ENCODE measurements around the gene PNMA8A. TPM values are rescaled to one million over a fixed set of nuclear protein-coding genes. Genes with fewer than 3 reads are reported as not detected.

PNMA8A gene
- total and polyA plus RNA-seq, 12 donors = 7.6 to 64.6 (median 44.2) TPM

- no peak for DNase-seq
- Histone ChIP-seq H3K36me3 (replicated peaks in 1 of 2) (no peaks in the 10 kb centered on the region), H3K4me3 (no peak overlapping the region), H3K27me3 (no peaks in the 10 kb centered on the region), H3K4me1 (replicated peaks in 1 of 2) (peaks cover 9 to 14% of the 10 kb centered on the region in 2 donors), H3K27ac (no peak overlapping the region), H3K9me3 (replicated peaks in 1 of 3) (no peaks in the 10 kb centered on the region)
- intact Hi-C loops (cut with DNase I) = no loop called here
- 83 to 88% (median 86%) methylated on average over 3 to 4 of the region's 4 CpGs for WGBS, 4 donors
- no peak for TF ChIP-seq POLR2A (IDR thresholded peaks at IDR 0.05)
- TF ChIP-seq CTCF (IDR thresholded peaks at IDR 0.05) = no peak
These were observed 1.2 kb upstream of the PNMA8A start for GRCh38 chr19:46472592-46472991.

GRCh38 chr19:46471811-46472543 lies 614 bp upstream of the PNMA8A start:
- TF ChIP-seq CTCF (IDR thresholded peaks at IDR 0.05) (no peak), POLR2A (IDR thresholded peaks at IDR 0.05) (no peak)
- peak overlapping the region in 2 of 4 donors; percentile 29 to 56 for H3K4me3 ChIP-seq
- H3K27me3 ChIP-seq = no peaks in the 10 kb centered on the region
- H3K27ac ChIP-seq = peak overlapping the region in 4 of 5 donors; percentile 68 to 84 (median 72)
- no peaks in the 10 kb centered on the region for H3K9me3 ChIP-seq (replicated peaks in 1 of 3)
- WGBS, 4 donors = 62 to 72% (median 64%) methylated on average over 9 to 11 of the region's 11 CpGs
- DNase-seq = no peak
- intact Hi-C loops (cut with DNase I) = no loop called here
- no peaks in the 10 kb centered on the region for H3K36me3 ChIP-seq (replicated peaks in 1 of 2)
- H3K4me1 ChIP-seq (replicated peaks in 1 of 2) = peaks cover 9 to 19% of the 10 kb centered on the region in 2 donors

GRCh38 chr19:46470376-46470775 lies 987 bp downstream of the PNMA8A start:
- no peak overlapping the region for H3K4me3 ChIP-seq
- H3K36me3 ChIP-seq (replicated peaks in 1 of 2) = no peaks in the 10 kb centered on the region
- WGBS, 4 donors = 94 to 98% (median 97%) methylated on average over 9 to 10 of the region's 10 CpGs
- no peaks in the 10 kb centered on the region for H3K9me3 ChIP-seq (replicated peaks in 1 of 3)
- intact Hi-C loops (cut with DNase I) = no loop called here
- no peaks in the 10 kb centered on the region for H3K27me3 ChIP-seq
- TF ChIP-seq POLR2A (IDR thresholded peaks at IDR 0.05) (no peak), CTCF (IDR thresholded peaks at IDR 0.05) (no peak)
- peaks cover 9 to 28% of the 10 kb centered on the region in 2 donors for H3K4me1 ChIP-seq (replicated peaks in 1 of 2)
- DNase-seq = no peak
- H3K27ac ChIP-seq = peak overlapping the region in 3 of 5 donors; percentile 71 to 84 (median 72)

- Histone ChIP-seq H3K4me1 (replicated peaks in 1 of 2) (peaks cover 9 to 28% of the 10 kb centered on the region in 2 donors), H3K9me3 (replicated peaks in 1 of 3) (no peaks in the 10 kb centered on the region), H3K36me3 (replicated peaks in 1 of 2) (no peaks in the 10 kb centered on the region), H3K27me3 (no peaks in the 10 kb centered on the region), H3K27ac (no peak overlapping the region), H3K4me3 (no peak overlapping the region)
- WGBS, 4 donors = 96 to 98% (median 97%) methylated on average over 12 to 18 of the region's 18 CpGs
- intact Hi-C loops (cut with DNase I) = no loop called here
- DNase-seq = peak in 1 of 7 donors; percentile 46
- TF ChIP-seq POLR2A (IDR thresholded peaks at IDR 0.05) (no peak), CTCF (IDR thresholded peaks at IDR 0.05) (no peak)
These were observed 1.7 kb downstream of the PNMA8A start for GRCh38 chr19:46469541-46470185.

Measured in adrenal gland (tissue), 12 donors.